Measurements from ENCODE around the gene NDUFS4. TPM values are rescaled to one million over a fixed set of nuclear protein-coding genes. Genes with fewer than 3 reads are reported as not detected.
"Not testable (repeated sequence)": the region's sequence is repeated elsewhere in the genome, so short reads cannot be mapped to it uniquely, and the experiment has no call there.

Gene NDUFS4
- total RNA-seq, 1 donor from 2014 or later = 163 TPM

DNA sequence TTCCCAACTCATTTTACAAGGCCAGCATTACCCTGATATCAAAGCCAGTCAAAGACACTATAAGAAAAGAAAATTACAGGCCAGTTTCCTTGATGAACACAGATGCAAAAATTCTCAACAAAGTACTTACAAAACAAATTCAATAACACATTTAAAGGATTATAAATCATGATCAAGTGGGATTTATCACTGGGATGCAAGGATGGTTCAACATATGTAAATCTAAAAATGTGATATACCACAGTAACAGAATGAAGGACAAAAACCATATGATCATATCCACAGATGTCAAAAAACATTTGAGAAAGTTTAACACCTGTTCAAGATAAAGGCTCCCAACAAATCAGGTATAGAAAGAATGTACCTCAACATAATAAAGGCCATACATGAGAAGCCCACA, 130.6 kb downstream of the NDUFS4 start:
- FAIRE-seq = no peak
- no peak for TF ChIP-seq CTCF (IDR thresholded peaks at IDR 0.05; ENCODE audit: insufficient read depth, low read length, severe bottlenecking)
- Histone ChIP-seq H3K27me3 (ENCODE audit: control insufficient read depth, insufficient read depth, low read length) (no peaks in the 10 kb centered on the region), H3K36me3 (ENCODE audit: control insufficient read depth, insufficient read depth, low read length) (no peaks in the 10 kb centered on the region), H3K4me3 (ENCODE audit: low read depth, low read length) (no peak overlapping the region)
- DNase-seq (ENCODE audit: low read depth) = no peak

DNA sequence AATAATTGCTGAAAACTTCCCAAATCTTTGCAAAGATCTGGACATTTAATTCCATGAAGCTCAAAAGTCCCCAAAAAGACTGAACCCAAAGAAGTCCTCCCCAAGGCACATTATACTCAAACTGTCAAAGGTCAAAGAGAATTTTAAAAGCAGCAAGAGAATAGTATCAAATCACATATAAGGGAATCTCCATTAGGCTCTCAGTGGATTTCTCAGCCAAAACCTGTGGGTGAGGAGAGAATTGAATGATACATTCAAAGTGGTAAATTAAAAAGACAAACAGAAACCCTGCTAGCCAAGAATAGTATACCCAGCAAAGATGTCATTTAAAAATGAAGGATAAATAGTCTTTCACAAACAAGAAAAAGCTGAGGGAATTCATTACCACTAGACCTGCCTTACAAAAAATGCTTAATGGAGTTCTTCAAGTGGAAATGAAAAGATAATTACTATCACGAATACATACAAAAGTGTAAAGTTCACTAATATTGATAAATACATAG, 134.1 kb downstream of the NDUFS4 start:
- no peak for FAIRE-seq
- no peak for TF ChIP-seq CTCF (IDR thresholded peaks at IDR 0.05; ENCODE audit: insufficient read depth, low read length, severe bottlenecking)
- Histone ChIP-seq H3K36me3 (ENCODE audit: control insufficient read depth, insufficient read depth, low read length) (no peaks in the 10 kb centered on the region), H3K4me3 (ENCODE audit: low read depth, low read length) (no peak overlapping the region), H3K27me3 (ENCODE audit: control insufficient read depth, insufficient read depth, low read length) (no peaks in the 10 kb centered on the region)
- no peak for DNase-seq (ENCODE audit: low read depth)

- H3K36me3 ChIP-seq (ENCODE audit: control insufficient read depth, insufficient read depth, low read length); H3K27me3 ChIP-seq (ENCODE audit: control insufficient read depth, insufficient read depth, low read length); H3K4me3 ChIP-seq (ENCODE audit: low read depth, low read length); DNase-seq (ENCODE audit: low read depth); FAIRE-seq: not testable (repeated sequence)
Observed at GRCh38 chr5:53710405-53710804, 150.0 kb downstream of the NDUFS4 start.

DNA sequence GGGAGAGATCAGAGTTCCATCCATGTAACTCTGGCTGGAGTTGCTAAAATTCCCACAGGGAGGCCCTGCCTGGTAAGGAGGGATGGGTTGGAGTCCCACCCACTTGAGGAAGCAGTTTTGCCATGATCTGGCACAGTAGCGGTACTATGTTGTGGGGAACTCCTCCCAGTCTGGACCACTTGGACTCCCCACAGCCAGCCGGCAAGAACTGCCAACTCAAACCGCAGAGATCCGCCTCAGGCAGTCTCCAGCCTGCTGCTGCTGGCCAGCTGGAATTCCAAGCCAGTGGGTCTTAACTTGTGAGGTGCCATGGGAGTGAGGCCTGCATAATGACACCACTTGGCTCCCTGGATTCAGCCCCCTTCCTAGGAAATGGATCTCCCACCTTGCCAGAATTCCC, 151.9 kb downstream of the NDUFS4 start:
- Histone ChIP-seq H3K4me3 (ENCODE audit: low read depth, low read length) (no peak overlapping the region), H3K27me3 (ENCODE audit: control insufficient read depth, insufficient read depth, low read length) (no peaks in the 10 kb centered on the region), H3K36me3 (ENCODE audit: control insufficient read depth, insufficient read depth, low read length) (no peaks in the 10 kb centered on the region)
- FAIRE-seq (peak; percentile 52), DNase-seq (ENCODE audit: low read depth) (no peak)
- no peak for TF ChIP-seq CTCF (IDR thresholded peaks at IDR 0.05; ENCODE audit: insufficient read depth, low read length, severe bottlenecking)

- DNase-seq (ENCODE audit: low read depth) = peak; percentile 35
- no peak for TF ChIP-seq CTCF (IDR thresholded peaks at IDR 0.05; ENCODE audit: insufficient read depth, low read length, severe bottlenecking)
- Histone ChIP-seq H3K27me3 (ENCODE audit: control insufficient read depth, insufficient read depth, low read length) (no peaks in the 10 kb centered on the region), H3K36me3 (ENCODE audit: control insufficient read depth, insufficient read depth, low read length) (no peaks in the 10 kb centered on the region), H3K4me3 (ENCODE audit: low read depth, low read length) (no peak overlapping the region)
- no peak for FAIRE-seq
Observed at GRCh38 chr5:53713978-53714666, 153.7 kb downstream of the NDUFS4 start.

- no peak for TF ChIP-seq CTCF (IDR thresholded peaks at IDR 0.05; ENCODE audit: insufficient read depth, low read length, severe bottlenecking)
- FAIRE-seq (no peak), DNase-seq (ENCODE audit: low read depth) (no peak)
- Histone ChIP-seq H3K27me3 (ENCODE audit: control insufficient read depth, insufficient read depth, low read length) (no peaks in the 10 kb centered on the region), H3K36me3 (ENCODE audit: control insufficient read depth, insufficient read depth, low read length) (no peaks in the 10 kb centered on the region), H3K4me3 (ENCODE audit: low read depth, low read length) (no peak overlapping the region)
Observed at GRCh38 chr5:53714667-53715010, 154.2 kb downstream of the NDUFS4 start.

Data from bronchial epithelial cell (primary cell).